ENCODE measurements around the gene SEPTIN6. TPM values are rescaled to one million over a fixed set of nuclear protein-coding genes. Genes with fewer than 3 reads are reported as not detected.

The SEPTIN6 gene
- total and polyA plus RNA-seq, 2 of the 13 experiments (the other 11 are each of a cell fraction or from before 2014, with no cell fraction given), result 21.7 to 38.3 TPM

DNA sequence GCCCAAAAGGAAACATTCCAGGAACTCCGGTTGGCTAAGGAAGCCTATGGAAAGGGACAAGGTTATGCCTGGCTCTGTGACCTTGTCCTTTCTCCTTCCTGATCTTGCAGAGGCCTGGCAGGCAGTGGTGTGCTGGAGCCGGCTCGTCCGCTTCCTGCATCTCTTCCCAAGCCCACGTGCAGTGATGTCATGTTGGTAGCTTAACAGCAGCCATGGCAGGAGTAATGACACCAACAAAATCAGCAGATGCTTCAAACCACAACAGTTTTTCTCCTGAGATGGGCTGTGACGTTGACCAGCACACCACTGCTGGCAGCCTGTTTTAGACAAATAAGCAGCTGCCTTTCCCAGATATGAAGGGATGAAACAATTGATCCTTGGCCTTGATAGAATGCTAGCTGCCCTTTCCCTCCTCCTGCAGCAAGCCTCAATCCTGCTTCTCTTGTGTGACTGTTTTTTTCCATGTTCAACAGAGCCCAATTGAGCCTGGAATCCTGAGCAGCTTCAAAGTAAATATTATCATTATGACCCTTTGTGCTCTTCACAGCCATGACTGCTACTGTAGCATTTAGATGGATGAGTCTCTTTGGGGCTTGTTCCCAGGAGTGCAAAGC is 23.4 kb downstream of the SEPTIN6 start (continued):
- TF ChIP-seq, protein P1, sequence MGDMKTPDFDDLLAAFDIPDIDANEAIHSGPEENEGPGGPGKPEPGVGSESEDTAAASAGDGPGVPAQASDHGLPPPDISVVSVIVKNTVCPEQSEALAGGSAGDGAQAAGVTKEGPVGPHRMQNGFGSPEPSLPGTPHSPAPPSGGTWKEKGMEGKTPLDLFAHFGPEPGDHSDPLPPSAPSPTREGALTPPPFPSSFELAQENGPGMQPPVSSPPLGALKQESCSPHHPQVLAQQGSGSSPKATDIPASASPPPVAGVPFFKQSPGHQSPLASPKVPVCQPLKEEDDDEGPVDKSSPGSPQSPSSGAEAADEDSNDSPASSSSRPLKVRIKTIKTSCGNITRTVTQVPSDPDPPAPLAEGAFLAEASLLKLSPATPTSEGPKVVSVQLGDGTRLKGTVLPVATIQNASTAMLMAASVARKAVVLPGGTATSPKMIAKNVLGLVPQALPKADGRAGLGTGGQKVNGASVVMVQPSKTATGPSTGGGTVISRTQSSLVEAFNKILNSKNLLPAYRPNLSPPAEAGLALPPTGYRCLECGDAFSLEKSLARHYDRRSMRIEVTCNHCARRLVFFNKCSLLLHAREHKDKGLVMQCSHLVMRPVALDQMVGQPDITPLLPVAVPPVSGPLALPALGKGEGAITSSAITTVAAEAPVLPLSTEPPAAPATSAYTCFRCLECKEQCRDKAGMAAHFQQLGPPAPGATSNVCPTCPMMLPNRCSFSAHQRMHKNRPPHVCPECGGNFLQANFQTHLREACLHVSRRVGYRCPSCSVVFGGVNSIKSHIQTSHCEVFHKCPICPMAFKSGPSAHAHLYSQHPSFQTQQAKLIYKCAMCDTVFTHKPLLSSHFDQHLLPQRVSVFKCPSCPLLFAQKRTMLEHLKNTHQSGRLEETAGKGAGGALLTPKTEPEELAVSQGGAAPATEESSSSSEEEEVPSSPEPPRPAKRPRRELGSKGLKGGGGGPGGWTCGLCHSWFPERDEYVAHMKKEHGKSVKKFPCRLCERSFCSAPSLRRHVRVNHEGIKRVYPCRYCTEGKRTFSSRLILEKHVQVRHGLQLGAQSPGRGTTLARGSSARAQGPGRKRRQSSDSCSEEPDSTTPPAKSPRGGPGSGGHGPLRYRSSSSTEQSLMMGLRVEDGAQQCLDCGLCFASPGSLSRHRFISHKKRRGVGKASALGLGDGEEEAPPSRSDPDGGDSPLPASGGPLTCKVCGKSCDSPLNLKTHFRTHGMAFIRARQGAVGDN (CRISPR knock-in tag; IDR thresholded peaks at IDR 0.05), result peak; percentile 70
- TF ChIP-seq, protein P2, sequence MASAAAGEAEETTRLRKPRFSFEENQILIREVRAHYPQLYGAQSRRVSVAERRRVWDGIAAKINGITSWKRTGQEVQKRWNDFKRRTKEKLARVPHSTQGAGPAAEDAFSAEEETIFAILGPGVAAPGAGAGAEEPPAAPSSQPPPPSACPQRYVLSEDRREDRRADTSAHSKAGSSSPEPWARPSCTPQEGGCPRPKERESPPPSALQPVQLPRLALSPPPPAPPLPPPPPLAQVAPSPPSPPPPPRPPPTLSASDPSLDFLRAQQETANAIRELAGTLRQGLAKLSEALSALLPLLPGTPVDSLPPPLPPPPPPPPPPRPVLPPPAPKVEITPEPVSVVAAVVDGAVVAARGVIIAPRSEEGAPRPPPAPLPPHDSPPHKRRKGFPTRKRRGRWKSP (CRISPR knock-in tag; IDR thresholded peaks at IDR 0.05), result no peak
- TF ChIP-seq JUN (CRISPR knock-in tag; IDR thresholded peaks at IDR 0.05) (no peak), HOXA5 (CRISPR knock-in tag; IDR thresholded peaks at IDR 0.05) (no peak), PAWR (CRISPR knock-in tag; IDR thresholded peaks at IDR 0.05; ENCODE audit: borderline replicate concordance) (no peak), FIP1L1 (IDR thresholded peaks at IDR 0.05; ENCODE audit: borderline replicate concordance, insufficient read depth, low read depth, low read length) (no peak), KDM5B (CRISPR knock-in tag; IDR thresholded peaks at IDR 0.05; ENCODE audit: borderline replicate concordance) (no peak), WIZ (CRISPR knock-in tag; IDR thresholded peaks at IDR 0.05) (no peak), CHD2 (IDR thresholded peaks at IDR 0.05; ENCODE audit: low read depth, low read length) (no peak), ETV5 (CRISPR knock-in tag; IDR thresholded peaks at IDR 0.05; ENCODE audit: borderline replicate concordance) (peak; percentile 36; the same call in 1 of the 2 replicates), ZBTB3 (CRISPR knock-in tag; IDR thresholded peaks at IDR 0.05; ENCODE audit: borderline replicate concordance, low read depth) (no peak), ZFP41 (CRISPR knock-in tag; IDR thresholded peaks at IDR 0.05; ENCODE audit: borderline replicate concordance) (no peak), ZZZ3 (CRISPR knock-in tag; IDR thresholded peaks at IDR 0.05; ENCODE audit: borderline replicate concordance) (no peak), ZNF367 (CRISPR knock-in tag; IDR thresholded peaks at IDR 0.05; ENCODE audit: borderline replicate concordance) (no peak), ZNF34 (CRISPR knock-in tag; IDR thresholded peaks at IDR 0.05; ENCODE audit: borderline replicate concordance) (no peak), POLR2AphosphoS5 (IDR thresholded peaks at IDR 0.05; ENCODE audit: low read depth, low read length) (no peak)
- TF ChIP-seq, protein P3, sequence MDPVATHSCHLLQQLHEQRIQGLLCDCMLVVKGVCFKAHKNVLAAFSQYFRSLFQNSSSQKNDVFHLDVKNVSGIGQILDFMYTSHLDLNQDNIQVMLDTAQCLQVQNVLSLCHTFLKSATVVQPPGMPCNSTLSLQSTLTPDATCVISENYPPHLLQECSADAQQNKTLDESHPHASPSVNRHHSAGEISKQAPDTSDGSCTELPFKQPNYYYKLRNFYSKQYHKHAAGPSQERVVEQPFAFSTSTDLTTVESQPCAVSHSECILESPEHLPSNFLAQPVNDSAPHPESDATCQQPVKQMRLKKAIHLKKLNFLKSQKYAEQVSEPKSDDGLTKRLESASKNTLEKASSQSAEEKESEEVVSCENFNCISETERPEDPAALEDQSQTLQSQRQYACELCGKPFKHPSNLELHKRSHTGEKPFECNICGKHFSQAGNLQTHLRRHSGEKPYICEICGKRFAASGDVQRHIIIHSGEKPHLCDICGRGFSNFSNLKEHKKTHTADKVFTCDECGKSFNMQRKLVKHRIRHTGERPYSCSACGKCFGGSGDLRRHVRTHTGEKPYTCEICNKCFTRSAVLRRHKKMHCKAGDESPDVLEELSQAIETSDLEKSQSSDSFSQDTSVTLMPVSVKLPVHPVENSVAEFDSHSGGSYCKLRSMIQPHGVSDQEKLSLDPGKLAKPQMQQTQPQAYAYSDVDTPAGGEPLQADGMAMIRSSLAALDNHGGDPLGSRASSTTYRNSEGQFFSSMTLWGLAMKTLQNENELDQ (CRISPR knock-in tag; IDR thresholded peaks at IDR 0.05; ENCODE audit: borderline replicate concordance), result no peak
- TF ChIP-seq, protein P4, sequence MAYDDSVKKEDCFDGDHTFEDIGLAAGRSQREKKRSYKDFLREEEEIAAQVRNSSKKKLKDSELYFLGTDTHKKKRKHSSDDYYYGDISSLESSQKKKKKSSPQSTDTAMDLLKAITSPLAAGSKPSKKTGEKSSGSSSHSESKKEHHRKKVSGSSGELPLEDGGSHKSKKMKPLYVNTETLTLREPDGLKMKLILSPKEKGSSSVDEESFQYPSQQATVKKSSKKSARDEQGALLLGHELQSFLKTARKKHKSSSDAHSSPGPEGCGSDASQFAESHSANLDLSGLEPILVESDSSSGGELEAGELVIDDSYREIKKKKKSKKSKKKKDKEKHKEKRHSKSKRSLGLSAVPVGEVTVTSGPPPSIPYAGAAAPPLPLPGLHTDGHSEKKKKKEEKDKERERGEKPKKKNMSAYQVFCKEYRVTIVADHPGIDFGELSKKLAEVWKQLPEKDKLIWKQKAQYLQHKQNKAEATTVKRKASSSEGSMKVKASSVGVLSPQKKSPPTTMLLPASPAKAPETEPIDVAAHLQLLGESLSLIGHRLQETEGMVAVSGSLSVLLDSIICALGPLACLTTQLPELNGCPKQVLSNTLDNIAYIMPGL (CRISPR knock-in tag; IDR thresholded peaks at IDR 0.05; ENCODE audit: borderline replicate concordance in 1 of 2, low read depth in 1 of 2), result no peak
- TF ChIP-seq, protein P5, sequence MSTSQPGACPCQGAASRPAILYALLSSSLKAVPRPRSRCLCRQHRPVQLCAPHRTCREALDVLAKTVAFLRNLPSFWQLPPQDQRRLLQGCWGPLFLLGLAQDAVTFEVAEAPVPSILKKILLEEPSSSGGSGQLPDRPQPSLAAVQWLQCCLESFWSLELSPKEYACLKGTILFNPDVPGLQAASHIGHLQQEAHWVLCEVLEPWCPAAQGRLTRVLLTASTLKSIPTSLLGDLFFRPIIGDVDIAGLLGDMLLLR (CRISPR knock-in tag; IDR thresholded peaks at IDR 0.05), result no peak

All from HepG2 (cell line).